GM06990 (cell line): ENCODE measurements around the gene CLNK.
A peak's percentile ranks its signal among the peaks of the same experiment; 100 is the strongest.

Source experiments
- DNase-seq: peaks from one replicate; pipeline ENCODE4 v3.0.0-alpha.2; 2011; ENCODE audit not compliant: insufficient read length; ENCODE audit errors: extremely low read depth
- H3K27me3 ChIP-seq: replicated peaks from 2 replicates; pipeline ENCODE4 v1.6.0; 2011; ENCODE audit warnings: low read length; ENCODE audit not compliant: control insufficient read depth, insufficient read depth
- H3K36me3 ChIP-seq: 2 replicates; pipeline ENCODE4 v1.5.1; 2011; ENCODE audit warnings: low read length; ENCODE audit not compliant: control insufficient read depth, insufficient read depth
- H3K4me3 ChIP-seq: replicated peaks from 2 replicates; pipeline ENCODE4 v1.5.1; 2011; ENCODE audit warnings: low read depth, mild to moderate bottlenecking, control low read depth, low read length
- TF ChIP-seq, protein P1 (sequence below): IDR thresholded peaks from 2 replicates; pipeline ENCODE4 v1.5.1; 2011; ENCODE audit warnings: low read length, control low read depth, mild to moderate bottlenecking, inconsistent platforms; ENCODE audit not compliant: insufficient read depth, poor library complexity, severe bottlenecking

CLNK gene

DNA sequence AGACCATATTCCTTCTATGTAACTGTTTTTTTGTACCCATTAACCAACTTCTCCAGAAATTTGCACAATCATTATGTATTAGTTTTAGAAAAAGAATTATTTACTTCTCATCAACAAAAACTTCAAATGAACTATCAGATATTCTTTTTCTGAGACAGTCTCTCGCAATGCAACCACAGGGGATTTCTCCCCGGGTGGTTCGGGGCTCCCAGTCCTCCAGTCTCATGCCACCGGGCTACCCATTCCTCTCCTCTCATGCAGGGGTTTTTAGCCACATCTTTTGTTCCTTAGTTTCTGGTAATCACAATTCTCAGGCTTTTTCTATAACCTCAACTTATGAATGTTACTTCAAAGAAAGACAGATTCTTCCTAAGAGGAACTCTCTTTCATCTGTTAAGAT lies 46.6 kb upstream of the CLNK start:
- H3K4me3 ChIP-seq, result no peak overlapping the region
- no peaks in the 10 kb centered on the region for H3K27me3 ChIP-seq
- no peak for DNase-seq
- TF ChIP-seq, protein P1, sequence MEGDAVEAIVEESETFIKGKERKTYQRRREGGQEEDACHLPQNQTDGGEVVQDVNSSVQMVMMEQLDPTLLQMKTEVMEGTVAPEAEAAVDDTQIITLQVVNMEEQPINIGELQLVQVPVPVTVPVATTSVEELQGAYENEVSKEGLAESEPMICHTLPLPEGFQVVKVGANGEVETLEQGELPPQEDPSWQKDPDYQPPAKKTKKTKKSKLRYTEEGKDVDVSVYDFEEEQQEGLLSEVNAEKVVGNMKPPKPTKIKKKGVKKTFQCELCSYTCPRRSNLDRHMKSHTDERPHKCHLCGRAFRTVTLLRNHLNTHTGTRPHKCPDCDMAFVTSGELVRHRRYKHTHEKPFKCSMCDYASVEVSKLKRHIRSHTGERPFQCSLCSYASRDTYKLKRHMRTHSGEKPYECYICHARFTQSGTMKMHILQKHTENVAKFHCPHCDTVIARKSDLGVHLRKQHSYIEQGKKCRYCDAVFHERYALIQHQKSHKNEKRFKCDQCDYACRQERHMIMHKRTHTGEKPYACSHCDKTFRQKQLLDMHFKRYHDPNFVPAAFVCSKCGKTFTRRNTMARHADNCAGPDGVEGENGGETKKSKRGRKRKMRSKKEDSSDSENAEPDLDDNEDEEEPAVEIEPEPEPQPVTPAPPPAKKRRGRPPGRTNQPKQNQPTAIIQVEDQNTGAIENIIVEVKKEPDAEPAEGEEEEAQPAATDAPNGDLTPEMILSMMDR, result no peak
- no peaks in the 10 kb centered on the region; the same call in 1 of the 2 replicates for H3K36me3 ChIP-seq

DNA sequence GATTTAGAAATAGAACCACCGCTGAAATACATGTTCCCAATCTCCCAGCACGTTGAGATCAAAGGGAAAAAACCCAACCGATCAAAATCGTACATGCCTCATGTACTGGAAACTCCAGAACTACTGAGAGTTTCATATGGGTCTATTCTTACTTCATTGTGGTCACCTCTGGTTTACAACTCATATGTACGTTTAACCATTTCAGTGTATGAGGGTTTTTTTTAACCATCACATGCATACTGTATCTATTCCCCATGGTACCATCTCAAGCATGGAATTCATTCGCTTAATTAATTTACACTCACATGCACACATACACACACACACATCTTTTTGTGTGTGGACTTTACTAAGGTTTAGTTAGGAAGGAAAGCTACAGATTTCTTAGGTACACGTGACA lies 46.0 kb upstream of the CLNK start:
- TF ChIP-seq, protein P1, result no peak
- Histone ChIP-seq H3K27me3 (no peaks in the 10 kb centered on the region), H3K36me3 (no peaks in the 10 kb centered on the region; the same call in 1 of the 2 replicates), H3K4me3 (no peak overlapping the region; the same call in 1 of the 2 replicates)
- peak; percentile 30 for DNase-seq

DNA sequence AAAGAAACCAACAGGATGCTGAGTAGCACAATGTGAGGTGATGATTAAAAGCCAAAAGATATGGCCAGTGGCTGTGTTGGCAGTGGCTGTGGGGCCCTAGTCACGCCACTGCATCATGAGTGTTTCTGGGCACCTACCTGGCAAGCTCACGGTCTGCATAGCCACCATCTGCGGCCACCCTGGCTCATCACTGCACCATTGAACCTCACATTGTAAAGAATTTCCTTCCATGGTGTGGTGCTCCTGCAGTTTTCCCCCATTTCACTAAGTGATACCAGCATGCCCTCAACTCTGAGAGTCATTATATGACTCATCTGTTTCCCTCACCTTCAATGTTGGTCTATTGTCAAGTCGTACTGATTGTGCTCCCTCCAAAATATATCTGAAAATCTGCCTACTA lies 45.5 kb upstream of the CLNK start:
- no peaks in the 10 kb centered on the region for H3K27me3 ChIP-seq
- DNase-seq, result peak; percentile 63
- no peaks in the 10 kb centered on the region; the same call in 1 of the 2 replicates for H3K36me3 ChIP-seq
- TF ChIP-seq, protein P1, result no peak
- H3K4me3 ChIP-seq, result no peak overlapping the region

DNA sequence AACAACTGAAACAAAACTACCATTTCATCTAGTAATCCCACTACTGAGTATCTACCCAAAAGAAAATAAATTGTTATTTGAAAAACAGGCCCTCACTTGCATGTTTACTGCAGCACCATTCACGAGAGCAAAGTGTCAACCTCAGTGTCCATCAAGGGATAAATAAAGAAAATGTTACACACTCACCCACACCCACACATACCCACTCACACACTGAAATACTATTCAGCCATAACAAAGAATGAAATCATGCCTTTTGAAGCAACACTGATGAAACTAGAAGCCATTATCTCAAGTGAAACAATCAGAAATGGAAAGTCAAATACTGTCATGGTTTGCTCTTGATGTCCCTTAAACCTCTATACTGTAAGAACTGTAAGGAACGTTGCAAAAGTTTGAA lies 44.8 kb upstream of the CLNK start:
- Histone ChIP-seq H3K27me3 (no peaks in the 10 kb centered on the region), H3K4me3 (no peak overlapping the region), H3K36me3 (no peaks in the 10 kb centered on the region; the same call in 1 of the 2 replicates)
- no peak for DNase-seq
- TF ChIP-seq, protein P1, result no peak

DNA sequence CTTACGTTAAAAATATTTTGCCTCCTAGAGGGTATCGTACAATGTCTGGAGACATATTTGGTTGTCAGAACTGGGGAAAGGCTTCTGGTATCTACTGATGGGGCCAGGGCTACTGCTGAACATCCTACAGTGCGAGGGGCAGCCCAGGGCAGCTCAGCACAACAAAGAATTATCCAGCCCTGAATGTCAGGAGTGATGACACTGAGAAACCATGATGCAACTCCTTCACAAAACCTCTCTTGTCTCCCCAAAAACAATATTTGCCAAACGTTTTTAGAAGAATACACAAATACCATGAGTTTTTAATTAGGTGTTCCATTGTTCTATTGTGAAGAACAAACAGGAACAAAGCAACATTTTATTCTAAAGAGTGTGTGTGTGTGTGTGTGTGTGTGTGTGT lies 43.4 kb upstream of the CLNK start:
- Histone ChIP-seq H3K4me3 (no peak overlapping the region), H3K27me3 (no peaks in the 10 kb centered on the region), H3K36me3 (no peaks in the 10 kb centered on the region; the same call in 1 of the 2 replicates)
- DNase-seq, result no peak
- TF ChIP-seq, protein P1, result no peak
